ENCODE measurements around the gene AOC1. TPM values are rescaled to one million over a fixed set of nuclear protein-coding genes. Genes with fewer than 3 reads are reported as not detected.

AOC1 gene
- total RNA-seq, 1 donor from 2014 or later, result 0.36 TPM

GRCh38 chr7:150856303-150857275 lies 4.3 kb downstream of the AOC1 start:
- Histone ChIP-seq H3K4me3 (no peak overlapping the region), H3K36me3 (no peaks in the 10 kb centered on the region), H3K27me3 (ENCODE audit: low read depth) (peaks cover 53% of the 10 kb centered on the region), H3K9me3 (replicated peaks) (no peaks in the 10 kb centered on the region), H3K4me1 (no peaks in the 10 kb centered on the region), H3K27ac (replicated peaks) (no peak overlapping the region)
- no peak for DNase-seq
- intact Hi-C loops (cut with micrococcal nuclease), result no loop called here
- no peak for TF ChIP-seq CTCF (IDR thresholded peaks at IDR 0.05; ENCODE audit: borderline replicate concordance)

- peaks cover 44% of the 10 kb centered on the region for H3K27me3 ChIP-seq (ENCODE audit: low read depth)
- no peak overlapping the region for H3K27ac ChIP-seq (replicated peaks)
- H3K4me1 ChIP-seq, result no peaks in the 10 kb centered on the region
- H3K9me3 ChIP-seq (replicated peaks), result no peaks in the 10 kb centered on the region
- H3K4me3 ChIP-seq, result no peak overlapping the region
- intact Hi-C loops (cut with micrococcal nuclease), result no loop called here
- DNase-seq, result no peak
- TF ChIP-seq CTCF (IDR thresholded peaks at IDR 0.05; ENCODE audit: borderline replicate concordance), result no peak
- no peaks in the 10 kb centered on the region for H3K36me3 ChIP-seq
These were observed 5.1 kb downstream of the AOC1 start for GRCh38 chr7:150857276-150858055.

- intact Hi-C loops (cut with micrococcal nuclease), result no loop called here
- no peak overlapping the region for H3K27ac ChIP-seq (replicated peaks)
These were observed 6.2 kb downstream of the AOC1 start for GRCh38 chr7:150858236-150859197.

DNA sequence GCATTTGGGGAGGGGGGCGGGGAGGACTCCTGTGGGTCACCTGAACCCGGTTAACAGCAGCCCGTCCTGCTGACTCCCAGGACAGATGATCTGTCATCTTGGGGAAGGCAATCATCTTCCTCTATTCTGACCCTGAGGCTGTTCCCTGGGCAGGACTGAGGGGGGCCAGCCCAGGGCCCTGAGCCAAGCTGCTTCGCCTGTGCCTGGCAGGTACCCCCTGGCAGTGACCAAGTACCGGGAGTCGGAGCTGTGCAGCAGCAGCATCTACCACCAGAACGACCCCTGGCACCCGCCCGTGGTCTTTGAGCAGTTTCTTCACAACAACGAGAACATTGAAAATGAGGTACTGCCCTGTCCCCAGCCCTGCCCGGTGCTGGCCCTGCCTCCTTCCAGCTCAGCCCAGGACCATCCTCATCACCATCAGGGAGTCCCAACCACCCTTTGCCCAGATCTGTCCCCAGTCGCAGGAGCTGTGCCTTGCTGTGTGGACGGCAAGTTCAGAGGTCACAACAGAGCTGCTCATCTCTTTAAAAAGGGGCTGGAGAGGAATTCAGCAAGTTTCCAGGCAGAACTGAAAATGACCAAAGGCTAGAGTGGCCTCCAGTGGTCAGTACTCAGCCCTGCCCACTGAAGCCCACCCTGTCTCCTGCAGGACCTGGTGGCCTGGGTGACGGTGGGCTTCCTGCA lies 8.1 kb downstream of the AOC1 start:
- no peaks in the 10 kb centered on the region for H3K9me3 ChIP-seq (replicated peaks)
- no peak overlapping the region for H3K27ac ChIP-seq (replicated peaks)
- no peak overlapping the region for H3K4me3 ChIP-seq
- no peaks in the 10 kb centered on the region for H3K36me3 ChIP-seq
- DNase-seq, result no peak
- H3K4me1 ChIP-seq, result no peaks in the 10 kb centered on the region
- H3K27me3 ChIP-seq (ENCODE audit: low read depth), result peaks cover 26% of the 10 kb centered on the region
- peak; percentile 31 for TF ChIP-seq CTCF (IDR thresholded peaks at IDR 0.05; ENCODE audit: borderline replicate concordance)
- intact Hi-C loops (cut with micrococcal nuclease), result no loop called here

More at GRCh38 chr7:150858236-150859197, 6.2 kb downstream of the AOC1 start:
- Histone ChIP-seq H3K9me3 (replicated peaks) (no peaks in the 10 kb centered on the region), H3K36me3 (no peaks in the 10 kb centered on the region), H3K27me3 (ENCODE audit: low read depth) (peaks cover 42% of the 10 kb centered on the region), H3K4me1 (no peaks in the 10 kb centered on the region), H3K4me3 (no peak overlapping the region)
- no peak for DNase-seq
- no peak for TF ChIP-seq CTCF (IDR thresholded peaks at IDR 0.05; ENCODE audit: borderline replicate concordance)

Measured in left ventricle myocardium inferior (tissue), 1 donor.